Liver (tissue), 3 donors: ENCODE results near the gene FBRS.

Source experiments
- CTCF ChIP-seq: fragments of 150-350 bp; IDR thresholded peaks from 2 replicates; pipeline ENCODE4 v1.5.1; 2017; ENCODE audit warnings: improper control_type of control experiment, low read depth, low read length; ENCODE audit not compliant: missing input control
- EGR1 ChIP-seq, 2 donors: IDR thresholded peaks; 2 replicates each; pipeline ENCODE4 v1.6.1; 2016 to 2018; ENCODE audit warnings: antibody characterized with exemption in 2 of 2, low read depth in 2 of 2
- GABPA ChIP-seq, 2 donors: IDR thresholded peaks in 1 of 2; conservative IDR thresholded peaks in 1 of 2; 2 replicates each; pipeline ENCODE4 v1.6.1; 2016; ENCODE audit warnings: antibody characterized with exemption in 2 of 2, mild to moderate bottlenecking in 1 of 2, moderate library complexity in 1 of 2
- RAD21 ChIP-seq, 2 donors: IDR thresholded peaks; 2 replicates each; pipeline ENCODE4 v1.6.1; 2016; ENCODE audit warnings: antibody characterized with exemption in 2 of 2, mild to moderate bottlenecking in 2 of 2
- SP1 ChIP-seq: IDR thresholded peaks from 2 replicates; pipeline ENCODE4 v1.6.1; 2018; ENCODE audit warnings: antibody characterized with exemption, mild to moderate bottlenecking
- TAF1 ChIP-seq: conservative IDR thresholded peaks from 2 replicates; pipeline ENCODE4 v1.6.1; 2016; ENCODE audit warnings: antibody characterized with exemption, mild to moderate bottlenecking
- TF ChIP-seq, protein P1 (sequence below): IDR thresholded peaks from 2 replicates; pipeline ENCODE4 v1.6.1; 2016; ENCODE audit warnings: antibody characterized with exemption
- TF ChIP-seq, protein P2 (sequence below): IDR thresholded peaks from 2 replicates; pipeline ENCODE4 v1.6.1; 2016; ENCODE audit warnings: antibody characterized with exemption, mild to moderate bottlenecking
- TF ChIP-seq, protein P3 (sequence below): IDR thresholded peaks from 2 replicates; pipeline ENCODE4 v1.6.1; 2016; ENCODE audit warnings: antibody characterized with exemption
- donor health status: healthy.
- donor health status: healthy.

DNA sequence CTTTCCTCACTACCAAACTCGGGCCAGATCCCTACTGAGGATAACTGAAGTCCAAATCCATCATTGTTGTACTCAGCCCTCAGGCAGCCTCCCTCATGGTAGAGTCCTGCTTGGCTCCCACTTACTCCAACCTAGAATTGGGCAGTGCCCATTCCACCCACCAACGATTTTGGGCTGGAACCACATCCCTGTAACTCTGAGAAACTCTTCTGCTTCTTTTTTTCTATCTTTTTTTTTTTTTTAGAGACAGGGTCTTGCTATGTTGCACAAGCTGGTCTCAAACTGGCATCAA lies 6.3 kb upstream of the FBRS start:
- TF ChIP-seq SP1 = no peak
- no peak for TF ChIP-seq CTCF
- TF ChIP-seq EGR1 (IDR thresholded peaks at IDR 0.05; ENCODE audit: low read depth in 2 of 2) = no peak
- TF ChIP-seq, protein P1, sequence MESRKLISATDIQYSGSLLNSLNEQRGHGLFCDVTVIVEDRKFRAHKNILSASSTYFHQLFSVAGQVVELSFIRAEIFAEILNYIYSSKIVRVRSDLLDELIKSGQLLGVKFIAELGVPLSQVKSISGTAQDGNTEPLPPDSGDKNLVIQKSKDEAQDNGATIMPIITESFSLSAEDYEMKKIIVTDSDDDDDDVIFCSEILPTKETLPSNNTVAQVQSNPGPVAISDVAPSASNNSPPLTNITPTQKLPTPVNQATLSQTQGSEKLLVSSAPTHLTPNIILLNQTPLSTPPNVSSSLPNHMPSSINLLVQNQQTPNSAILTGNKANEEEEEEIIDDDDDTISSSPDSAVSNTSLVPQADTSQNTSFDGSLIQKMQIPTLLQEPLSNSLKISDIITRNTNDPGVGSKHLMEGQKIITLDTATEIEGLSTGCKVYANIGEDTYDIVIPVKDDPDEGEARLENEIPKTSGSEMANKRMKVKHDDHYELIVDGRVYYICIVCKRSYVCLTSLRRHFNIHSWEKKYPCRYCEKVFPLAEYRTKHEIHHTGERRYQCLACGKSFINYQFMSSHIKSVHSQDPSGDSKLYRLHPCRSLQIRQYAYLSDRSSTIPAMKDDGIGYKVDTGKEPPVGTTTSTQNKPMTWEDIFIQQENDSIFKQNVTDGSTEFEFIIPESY = no peak
- TF ChIP-seq, protein P2, sequence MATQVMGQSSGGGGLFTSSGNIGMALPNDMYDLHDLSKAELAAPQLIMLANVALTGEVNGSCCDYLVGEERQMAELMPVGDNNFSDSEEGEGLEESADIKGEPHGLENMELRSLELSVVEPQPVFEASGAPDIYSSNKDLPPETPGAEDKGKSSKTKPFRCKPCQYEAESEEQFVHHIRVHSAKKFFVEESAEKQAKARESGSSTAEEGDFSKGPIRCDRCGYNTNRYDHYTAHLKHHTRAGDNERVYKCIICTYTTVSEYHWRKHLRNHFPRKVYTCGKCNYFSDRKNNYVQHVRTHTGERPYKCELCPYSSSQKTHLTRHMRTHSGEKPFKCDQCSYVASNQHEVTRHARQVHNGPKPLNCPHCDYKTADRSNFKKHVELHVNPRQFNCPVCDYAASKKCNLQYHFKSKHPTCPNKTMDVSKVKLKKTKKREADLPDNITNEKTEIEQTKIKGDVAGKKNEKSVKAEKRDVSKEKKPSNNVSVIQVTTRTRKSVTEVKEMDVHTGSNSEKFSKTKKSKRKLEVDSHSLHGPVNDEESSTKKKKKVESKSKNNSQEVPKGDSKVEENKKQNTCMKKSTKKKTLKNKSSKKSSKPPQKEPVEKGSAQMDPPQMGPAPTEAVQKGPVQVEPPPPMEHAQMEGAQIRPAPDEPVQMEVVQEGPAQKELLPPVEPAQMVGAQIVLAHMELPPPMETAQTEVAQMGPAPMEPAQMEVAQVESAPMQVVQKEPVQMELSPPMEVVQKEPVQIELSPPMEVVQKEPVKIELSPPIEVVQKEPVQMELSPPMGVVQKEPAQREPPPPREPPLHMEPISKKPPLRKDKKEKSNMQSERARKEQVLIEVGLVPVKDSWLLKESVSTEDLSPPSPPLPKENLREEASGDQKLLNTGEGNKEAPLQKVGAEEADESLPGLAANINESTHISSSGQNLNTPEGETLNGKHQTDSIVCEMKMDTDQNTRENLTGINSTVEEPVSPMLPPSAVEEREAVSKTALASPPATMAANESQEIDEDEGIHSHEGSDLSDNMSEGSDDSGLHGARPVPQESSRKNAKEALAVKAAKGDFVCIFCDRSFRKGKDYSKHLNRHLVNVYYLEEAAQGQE = no peak
- TF ChIP-seq, protein P3, sequence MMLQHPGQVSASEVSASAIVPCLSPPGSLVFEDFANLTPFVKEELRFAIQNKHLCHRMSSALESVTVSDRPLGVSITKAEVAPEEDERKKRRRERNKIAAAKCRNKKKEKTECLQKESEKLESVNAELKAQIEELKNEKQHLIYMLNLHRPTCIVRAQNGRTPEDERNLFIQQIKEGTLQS = no peak
- no peak for TF ChIP-seq RAD21 (IDR thresholded peaks at IDR 0.05)
- TF ChIP-seq TAF1 = no peak
- no peak for TF ChIP-seq GABPA (IDR thresholded peaks at IDR 0.05 in 1 of 2, conservative IDR thresholded peaks at IDR 0.05 in 1 of 2)
